ENCODE data around the gene CNTNAP2.

DNA sequence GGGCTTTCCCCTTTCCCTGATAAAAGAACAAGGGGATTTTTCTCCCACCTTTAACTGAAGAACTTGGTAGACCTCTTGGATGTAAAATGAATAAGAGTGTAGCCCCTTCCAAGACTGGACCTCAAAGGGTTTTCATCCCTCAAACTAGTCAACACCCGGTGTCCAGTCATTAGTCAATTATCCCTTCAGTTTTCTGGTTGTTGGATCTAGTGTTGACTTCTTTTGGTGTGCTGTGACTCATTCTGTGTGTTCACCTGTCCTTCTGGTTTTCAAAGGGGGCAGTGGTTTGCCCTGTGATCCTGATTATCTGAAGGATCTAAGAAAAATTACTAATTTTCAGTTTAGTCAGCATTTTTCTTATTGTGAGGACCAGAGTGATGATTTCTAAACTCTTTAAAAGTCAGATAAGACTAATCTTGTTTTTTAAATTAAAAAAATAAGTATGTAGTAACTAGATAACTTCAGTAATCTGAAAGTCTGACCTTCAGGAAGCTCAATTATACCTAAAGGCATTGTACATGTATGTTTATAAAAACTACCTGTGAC is 583.5 kb downstream of the CNTNAP2 start:
- TF ChIP-seq, protein P1, sequence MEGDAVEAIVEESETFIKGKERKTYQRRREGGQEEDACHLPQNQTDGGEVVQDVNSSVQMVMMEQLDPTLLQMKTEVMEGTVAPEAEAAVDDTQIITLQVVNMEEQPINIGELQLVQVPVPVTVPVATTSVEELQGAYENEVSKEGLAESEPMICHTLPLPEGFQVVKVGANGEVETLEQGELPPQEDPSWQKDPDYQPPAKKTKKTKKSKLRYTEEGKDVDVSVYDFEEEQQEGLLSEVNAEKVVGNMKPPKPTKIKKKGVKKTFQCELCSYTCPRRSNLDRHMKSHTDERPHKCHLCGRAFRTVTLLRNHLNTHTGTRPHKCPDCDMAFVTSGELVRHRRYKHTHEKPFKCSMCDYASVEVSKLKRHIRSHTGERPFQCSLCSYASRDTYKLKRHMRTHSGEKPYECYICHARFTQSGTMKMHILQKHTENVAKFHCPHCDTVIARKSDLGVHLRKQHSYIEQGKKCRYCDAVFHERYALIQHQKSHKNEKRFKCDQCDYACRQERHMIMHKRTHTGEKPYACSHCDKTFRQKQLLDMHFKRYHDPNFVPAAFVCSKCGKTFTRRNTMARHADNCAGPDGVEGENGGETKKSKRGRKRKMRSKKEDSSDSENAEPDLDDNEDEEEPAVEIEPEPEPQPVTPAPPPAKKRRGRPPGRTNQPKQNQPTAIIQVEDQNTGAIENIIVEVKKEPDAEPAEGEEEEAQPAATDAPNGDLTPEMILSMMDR (IDR thresholded peaks at IDR 0.05) = no peak
- no peak for TF ChIP-seq POLR2A (IDR thresholded peaks at IDR 0.05)

All from uterus (tissue), 2 donors.